OCI-LY1 (cell line): ENCODE data around the gene KCNA2.

Experiments
- H2AFZ ChIP-seq: fragments of 200-600 bp; sonication (generic), shearing (Covaris generic); 2 replicates; pipeline ENCODE4 v1.6.0; 2014; ENCODE audit warnings: antibody characterized with exemption, mild to moderate bottlenecking, low read length
- H3F3A ChIP-seq: fragments of 200-600 bp; sonication (generic), shearing (Covaris generic); 2 replicates; pipeline ENCODE4 v1.6.0; 2014; ENCODE audit warnings: mild to moderate bottlenecking, antibody characterized with exemption, low read length, moderate library complexity; ENCODE audit not compliant: insufficient read depth
- H3K27ac ChIP-seq: fragments of 200-600 bp; sonication (generic); 2 replicates; pipeline ENCODE4 v1.5.1; 2014; ENCODE audit warnings: low read length, mixed run types, mild to moderate bottlenecking, low read depth; ENCODE audit not compliant: poor library complexity, severe bottlenecking
- H3K27me3 ChIP-seq: fragments of 200-600 bp; sonication (generic); 2 replicates; pipeline ENCODE4 v1.6.0; 2014; ENCODE audit warnings: antibody characterized with exemption, mild to moderate bottlenecking, low read length, moderate library complexity; ENCODE audit not compliant: insufficient read depth
- H3K36me3 ChIP-seq: fragments of 200-600 bp; sonication (generic); 2 replicates; pipeline ENCODE4 v1.6.1; 2014; ENCODE audit warnings: mild to moderate bottlenecking, antibody characterized with exemption, low read length, moderate library complexity, mixed read lengths; ENCODE audit not compliant: insufficient read depth
- H3K4me1 ChIP-seq: fragments of 200-600 bp; sonication (generic); 2 replicates; pipeline ENCODE4 v1.5.1; 2014; ENCODE audit warnings: mild to moderate bottlenecking, low read length, moderate library complexity; ENCODE audit not compliant: insufficient read depth, severe bottlenecking
- H3K4me2 ChIP-seq: fragments of 200-600 bp; sonication (generic), shearing (Covaris generic); 2 replicates; pipeline ENCODE4 v1.6.1; 2014; ENCODE audit warnings: low read length
- H3K4me3 ChIP-seq: fragments of 200-600 bp; sonication (generic); 2 replicates; pipeline ENCODE4 v1.5.1; 2014; ENCODE audit warnings: low read length, low read depth, mild to moderate bottlenecking, mixed read lengths; ENCODE audit not compliant: poor library complexity, severe bottlenecking
- H3K79me2 ChIP-seq: fragments of 200-600 bp; shearing (Covaris generic); 2 replicates; pipeline ENCODE4 v1.6.1; 2016; ENCODE audit warnings: mixed run types, low read length, mixed read lengths; ENCODE audit not compliant: insufficient read depth
- H3K9ac ChIP-seq: fragments of 200-600 bp; sonication (generic), shearing (Covaris generic); 2 replicates; pipeline ENCODE4 v1.6.1; 2014; ENCODE audit warnings: mild to moderate bottlenecking, low read length, mixed read lengths
- H3K9me2 ChIP-seq: fragments of 200-600 bp; sonication (generic), shearing (Covaris generic); 2 replicates; pipeline ENCODE4 v1.6.1; 2014; ENCODE audit warnings: low read depth, mild to moderate bottlenecking, low read length, mixed read lengths
- H3K9me3 ChIP-seq: fragments of 200-600 bp; shearing (Covaris generic); 2 replicates; pipeline ENCODE4 v1.6.1; 2014; ENCODE audit warnings: low read length, mixed read lengths
- H4K20me1 ChIP-seq: fragments of 200-600 bp; sonication (generic), shearing (Covaris generic); 2 replicates; pipeline ENCODE4 v1.6.0; 2016; ENCODE audit warnings: mild to moderate bottlenecking, low read length; ENCODE audit not compliant: insufficient read depth
- CTCF ChIP-seq: fragments of 200-600 bp; sonication (generic), shearing (Covaris generic); IDR thresholded peaks from 2 replicates; pipeline ENCODE4 v1.5.1; 2017; ENCODE audit warnings: mild to moderate bottlenecking, antibody characterized with exemption, low read length, moderate library complexity, mixed read lengths
- EZH2 ChIP-seq: fragments of 200-600 bp; sonication (generic), shearing (Covaris generic); IDR thresholded peaks from 2 replicates; pipeline ENCODE4 v1.8.0; 2017; ENCODE audit warnings: borderline replicate concordance, mixed run types, mild to moderate bottlenecking, antibody characterized with exemption, low read length, moderate library complexity, mixed read lengths

The KCNA2 gene

DNA sequence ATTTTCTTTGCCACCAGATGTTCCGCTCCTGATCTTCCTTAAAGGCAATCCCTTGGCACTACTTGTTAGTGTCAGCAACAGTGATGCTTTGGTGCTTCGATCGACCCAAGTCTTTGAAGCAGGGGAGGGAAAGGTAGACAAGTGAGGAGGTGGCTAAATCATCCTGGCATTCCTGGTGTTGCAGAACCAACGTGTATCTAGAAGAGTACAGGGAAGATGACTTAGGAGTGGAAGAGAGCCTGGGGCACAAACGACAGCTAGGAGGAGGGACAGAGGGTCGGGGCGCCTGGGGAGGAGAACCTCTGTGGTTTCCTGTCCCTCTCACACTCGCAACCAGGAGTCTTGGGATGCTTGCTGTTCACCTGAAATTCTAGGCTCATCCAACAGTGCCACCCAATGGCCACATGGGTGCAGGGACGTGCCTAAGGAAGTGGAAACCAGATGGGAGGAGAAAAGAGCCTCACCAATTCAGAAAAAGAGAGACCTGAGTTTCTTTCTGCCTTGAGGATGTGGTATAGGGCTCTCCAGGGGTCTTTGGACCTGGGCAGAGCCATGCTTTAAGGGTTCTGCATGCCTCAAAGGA, 9.5 kb upstream of the KCNA2 start:
- peak; percentile 71 for TF ChIP-seq CTCF
- TF ChIP-seq EZH2, result no peak
- Histone ChIP-seq H3K9ac (no peak overlapping the region), H3K4me2 (no peak overlapping the region), H3K4me1 (peaks cover 23% of the 10 kb centered on the region), H3K79me2 (no peaks in the 10 kb centered on the region), H2AFZ (no peak overlapping the region), H3K9me3 (no peaks in the 10 kb centered on the region), H3K27me3 (no peaks in the 10 kb centered on the region; the same call in 1 of the 2 replicates), H3K36me3 (no peaks in the 10 kb centered on the region), H4K20me1 (no peaks in the 10 kb centered on the region), H3K4me3 (no peak overlapping the region), H3K9me2 (no peaks in the 10 kb centered on the region), H3K27ac (no peak overlapping the region), H3F3A (no peaks in the 10 kb centered on the region)

DNA sequence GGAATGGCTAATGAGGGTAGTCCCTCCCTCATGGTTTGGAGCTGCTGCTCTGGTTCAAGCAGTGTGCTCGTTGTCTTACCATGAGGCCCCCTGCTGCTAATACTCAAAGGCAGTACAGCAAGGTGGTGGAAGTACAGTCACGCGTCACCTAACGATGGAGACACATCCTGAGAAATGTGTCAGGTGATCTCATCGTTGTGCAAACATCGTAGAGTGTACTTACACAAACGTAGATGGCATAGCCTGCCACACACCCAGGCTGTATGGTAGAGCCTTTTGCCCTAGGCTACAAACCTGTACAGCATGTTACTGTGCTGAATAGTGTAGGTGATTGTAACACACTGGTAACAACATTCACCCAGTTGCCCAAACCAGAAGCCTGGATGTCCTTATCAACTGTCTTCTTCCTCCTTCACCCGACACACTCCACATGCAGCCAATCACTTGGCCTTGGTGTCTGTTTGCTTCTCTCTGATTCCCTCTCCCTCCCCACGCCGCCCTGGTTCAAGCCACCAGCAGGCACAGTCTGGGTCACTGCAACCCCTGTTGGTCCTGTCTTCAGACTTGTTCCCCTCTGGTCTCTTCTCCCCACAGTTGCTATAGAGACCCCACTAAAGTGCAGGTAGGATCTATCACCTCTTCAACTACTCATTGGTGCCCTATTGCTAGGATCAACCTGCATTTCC, 6.0 kb upstream of the KCNA2 start:
- Histone ChIP-seq H3K4me1 (peaks cover 6% of the 10 kb centered on the region), H3K27me3 (peaks cover 12% of the 10 kb centered on the region), H3K27ac (no peak overlapping the region), H3K79me2 (no peaks in the 10 kb centered on the region), H3F3A (no peaks in the 10 kb centered on the region), H2AFZ (no peak overlapping the region), H3K9ac (no peak overlapping the region), H3K9me3 (no peaks in the 10 kb centered on the region), H3K4me2 (no peak overlapping the region), H4K20me1 (no peaks in the 10 kb centered on the region), H3K36me3 (no peaks in the 10 kb centered on the region), H3K9me2 (no peaks in the 10 kb centered on the region), H3K4me3 (no peak overlapping the region)
- TF ChIP-seq CTCF (no peak), EZH2 (no peak)

GRCh38 chr1:110610696-110611286, 4.6 kb upstream of the KCNA2 start:
- H3K36me3 ChIP-seq, result no peaks in the 10 kb centered on the region
- H2AFZ ChIP-seq, result no peak overlapping the region
- no peak overlapping the region for H3K9ac ChIP-seq
- H3K79me2 ChIP-seq, result no peaks in the 10 kb centered on the region
- no peaks in the 10 kb centered on the region for H3K9me2 ChIP-seq
- H3K27me3 ChIP-seq, result peaks cover 16% of the 10 kb centered on the region
- no peaks in the 10 kb centered on the region for H4K20me1 ChIP-seq
- no peak overlapping the region for H3K4me3 ChIP-seq
- no peaks in the 10 kb centered on the region for H3K4me1 ChIP-seq
- TF ChIP-seq EZH2 (no peak), CTCF (no peak)
- H3F3A ChIP-seq, result no peaks in the 10 kb centered on the region
- no peak overlapping the region for H3K4me2 ChIP-seq
- H3K9me3 ChIP-seq, result no peaks in the 10 kb centered on the region
- no peak overlapping the region for H3K27ac ChIP-seq
